ENCODE results near the gene GRK5. TPM values are rescaled to one million over a fixed set of nuclear protein-coding genes. Genes with fewer than 3 reads are reported as not detected.

GRK5 gene
- total RNA-seq, 1 experiment from 2014 or later, result 2.3 TPM

GRCh38 chr10:119326167-119326566 lies 118.8 kb downstream of the GRK5 start:
- H3K4me1 Mint-ChIP-seq, result no peaks in the 10 kb centered on the region
- no peak overlapping the region for H3K4me3 Mint-ChIP-seq
- POLR2A ChIA-PET, result no interaction called here
- peaks cover 4% of the 10 kb centered on the region for H3K36me3 Mint-ChIP-seq
- TF ChIP-seq ZNF138 (CRISPR knock-in tag; conservative IDR thresholded peaks at IDR 0.05) (no peak), ARID4B (CRISPR knock-in tag; IDR thresholded peaks at IDR 0.05; ENCODE audit: borderline replicate concordance) (no peak), ZSCAN18 (CRISPR knock-in tag; IDR thresholded peaks at IDR 0.05) (no peak), OVOL2 (CRISPR knock-in tag; IDR thresholded peaks at IDR 0.05; ENCODE audit: borderline replicate concordance) (no peak)
- CTCF ChIA-PET, result interaction anchor here (1.2 kb wide), 1 partner anchor 8 kb away, joined by 4 read pairs; no protein-coding TSS in a partner anchor
- DNase-seq (ENCODE audit: low spot score) (no peak), ATAC-seq (no peak)
- peaks cover 7% of the 10 kb centered on the region for H3K9me3 Mint-ChIP-seq
- no peak overlapping the region for H3K27ac Mint-ChIP-seq
- no peaks in the 10 kb centered on the region for H3K27me3 Mint-ChIP-seq (ENCODE audit: low read depth)

GRCh38 chr10:119327096-119327745 lies 119.8 kb downstream of the GRK5 start:
- Mint-ChIP-seq H3K27ac (no peak overlapping the region), H3K36me3 (no peaks in the 10 kb centered on the region), H3K4me3 (no peak overlapping the region), H3K4me1 (no peaks in the 10 kb centered on the region), H3K27me3 (ENCODE audit: low read depth) (no peaks in the 10 kb centered on the region), H3K9me3 (no peaks in the 10 kb centered on the region)
- DNase-seq (ENCODE audit: low spot score) (no peak), ATAC-seq (no peak)
- ChIA-PET POLR2A (no interaction called here), CTCF (interaction anchor here (1.2 kb wide), 1 partner anchor 9 kb away, joined by 4 read pairs; no protein-coding TSS in a partner anchor)
- no peak for TF ChIP-seq E2F4 (CRISPR knock-in tag; IDR thresholded peaks at IDR 0.05; ENCODE audit: borderline replicate concordance, low read depth)
- TF ChIP-seq ZNF532 (CRISPR knock-in tag; IDR thresholded peaks at IDR 0.05; ENCODE audit: borderline replicate concordance), result no peak
- TF ChIP-seq OVOL2 (CRISPR knock-in tag; IDR thresholded peaks at IDR 0.05; ENCODE audit: borderline replicate concordance), result no peak
- no peak for TF ChIP-seq NR3C1 (CRISPR knock-in tag; conservative IDR thresholded peaks at IDR 0.05; ENCODE audit: low read depth)
- TF ChIP-seq ZNF512 (CRISPR knock-in tag; IDR thresholded peaks at IDR 0.05; ENCODE audit: borderline replicate concordance), result no peak
- no peak for TF ChIP-seq CDX4 (CRISPR knock-in tag; IDR thresholded peaks at IDR 0.05; ENCODE audit: borderline replicate concordance)
